ENCODE results near the gene FYCO1.

The FYCO1 gene

DNA sequence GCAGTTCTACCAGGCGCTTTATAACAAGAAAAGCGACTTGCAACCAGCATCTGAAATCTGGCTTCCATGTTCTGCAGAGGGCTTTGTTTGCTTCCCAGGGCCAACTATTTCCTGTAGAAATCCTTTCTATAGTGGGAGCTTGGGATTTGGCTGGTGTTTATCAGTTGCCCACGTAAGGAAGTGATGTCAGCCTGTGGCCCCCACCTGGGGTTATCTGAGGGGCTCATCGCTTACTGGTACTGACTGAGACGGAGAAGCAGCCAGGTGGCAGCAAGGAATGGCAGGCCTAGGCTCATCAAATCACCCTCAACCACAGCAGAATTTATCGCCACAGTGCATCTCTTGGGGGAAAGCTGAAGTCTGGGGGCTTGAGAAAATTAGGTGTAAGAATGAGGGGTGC, 123.8 kb downstream of the FYCO1 start:
- Mint-ChIP-seq H3K4me1 (no peaks in the 10 kb centered on the region), H3K4me3 (no peak overlapping the region), H3K9me3 (peaks cover 4% of the 10 kb centered on the region), H3K27me3 (ENCODE audit: low read depth, poor library complexity) (peaks cover 9% of the 10 kb centered on the region), H3K27ac (no peak overlapping the region), H3K36me3 (ENCODE audit: low read depth) (no peaks in the 10 kb centered on the region)
- DNase-seq: no peak
- TF ChIP-seq, protein P1, sequence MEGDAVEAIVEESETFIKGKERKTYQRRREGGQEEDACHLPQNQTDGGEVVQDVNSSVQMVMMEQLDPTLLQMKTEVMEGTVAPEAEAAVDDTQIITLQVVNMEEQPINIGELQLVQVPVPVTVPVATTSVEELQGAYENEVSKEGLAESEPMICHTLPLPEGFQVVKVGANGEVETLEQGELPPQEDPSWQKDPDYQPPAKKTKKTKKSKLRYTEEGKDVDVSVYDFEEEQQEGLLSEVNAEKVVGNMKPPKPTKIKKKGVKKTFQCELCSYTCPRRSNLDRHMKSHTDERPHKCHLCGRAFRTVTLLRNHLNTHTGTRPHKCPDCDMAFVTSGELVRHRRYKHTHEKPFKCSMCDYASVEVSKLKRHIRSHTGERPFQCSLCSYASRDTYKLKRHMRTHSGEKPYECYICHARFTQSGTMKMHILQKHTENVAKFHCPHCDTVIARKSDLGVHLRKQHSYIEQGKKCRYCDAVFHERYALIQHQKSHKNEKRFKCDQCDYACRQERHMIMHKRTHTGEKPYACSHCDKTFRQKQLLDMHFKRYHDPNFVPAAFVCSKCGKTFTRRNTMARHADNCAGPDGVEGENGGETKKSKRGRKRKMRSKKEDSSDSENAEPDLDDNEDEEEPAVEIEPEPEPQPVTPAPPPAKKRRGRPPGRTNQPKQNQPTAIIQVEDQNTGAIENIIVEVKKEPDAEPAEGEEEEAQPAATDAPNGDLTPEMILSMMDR (IDR thresholded peaks at IDR 0.05): no peak

DNA sequence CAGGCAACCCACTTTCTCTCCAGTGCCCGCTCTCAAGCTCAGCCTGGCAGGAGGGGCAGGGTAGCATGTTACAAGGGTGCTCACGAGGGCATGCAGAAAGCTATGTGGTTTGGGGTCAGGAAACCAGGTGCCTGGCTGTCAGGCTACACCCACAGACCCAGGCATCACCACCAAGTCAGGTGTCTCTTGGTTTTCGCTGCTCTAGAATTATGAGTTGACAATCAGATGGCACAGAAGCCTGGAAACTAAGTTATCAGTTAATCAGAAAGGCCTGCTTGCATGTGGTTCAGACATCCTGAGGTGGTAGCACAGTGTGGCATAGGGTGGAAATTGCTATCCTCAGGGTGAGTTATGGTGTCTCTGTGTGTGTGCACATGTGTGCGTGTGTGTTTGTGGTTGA, 125.5 kb downstream of the FYCO1 start:
- TF ChIP-seq, protein P1 (IDR thresholded peaks at IDR 0.05): no peak
- Mint-ChIP-seq H3K27me3 (ENCODE audit: low read depth, poor library complexity) (peaks cover 6% of the 10 kb centered on the region), H3K36me3 (ENCODE audit: low read depth) (no peaks in the 10 kb centered on the region), H3K4me1 (no peaks in the 10 kb centered on the region), H3K9me3 (peaks cover 4% of the 10 kb centered on the region), H3K27ac (no peak overlapping the region), H3K4me3 (no peak overlapping the region)
- DNase-seq: no peak

DNA sequence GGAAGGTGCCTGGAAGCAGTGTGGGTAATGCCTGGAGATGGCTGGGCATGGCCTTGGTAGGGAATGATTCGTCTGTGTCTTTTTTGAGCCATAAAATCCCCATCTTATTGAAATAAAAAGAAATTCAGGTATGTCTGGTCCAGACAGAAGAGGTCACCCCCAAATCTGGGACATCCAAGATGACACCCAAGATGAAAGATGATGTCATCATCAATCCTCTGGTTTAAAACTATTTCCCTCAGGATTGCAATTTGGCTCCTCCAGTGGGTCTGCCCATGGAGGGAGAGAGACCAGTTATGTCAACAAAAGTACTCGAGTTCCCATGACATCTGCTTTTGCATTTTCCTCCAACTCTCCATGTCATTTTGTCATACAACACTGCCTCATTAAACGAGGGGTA, 126.0 kb downstream of the FYCO1 start:
- no peak for DNase-seq
- TF ChIP-seq, protein P1 (IDR thresholded peaks at IDR 0.05): no peak
- Mint-ChIP-seq H3K36me3 (ENCODE audit: low read depth) (no peaks in the 10 kb centered on the region), H3K27ac (no peak overlapping the region), H3K9me3 (peaks cover 4% of the 10 kb centered on the region), H3K4me3 (no peak overlapping the region), H3K27me3 (ENCODE audit: low read depth, poor library complexity) (peaks cover 6% of the 10 kb centered on the region), H3K4me1 (no peaks in the 10 kb centered on the region)

DNA sequence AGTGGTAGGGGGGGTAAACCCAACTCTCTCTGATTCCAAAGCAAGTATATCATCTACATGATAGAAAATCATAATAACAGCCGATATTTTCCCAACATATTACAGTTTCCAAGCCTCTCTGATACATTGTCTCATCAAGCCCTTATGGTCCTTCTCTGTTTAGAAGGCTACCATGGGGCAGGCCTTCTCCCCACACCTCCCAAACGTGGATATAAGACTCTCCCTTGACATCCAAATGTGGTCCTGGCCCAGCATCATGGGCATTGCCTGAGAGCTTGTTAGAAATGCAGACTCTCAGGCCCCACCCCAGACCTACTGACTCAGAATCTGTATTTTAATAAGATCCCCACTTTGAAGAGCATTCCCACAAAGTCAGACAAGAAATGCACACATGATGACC, 127.0 kb downstream of the FYCO1 start:
- Mint-ChIP-seq H3K9me3 (peaks cover 6% of the 10 kb centered on the region), H3K36me3 (ENCODE audit: low read depth) (no peaks in the 10 kb centered on the region), H3K4me1 (no peaks in the 10 kb centered on the region), H3K27ac (no peak overlapping the region), H3K27me3 (ENCODE audit: low read depth, poor library complexity) (peaks cover 5% of the 10 kb centered on the region), H3K4me3 (no peak overlapping the region)
- DNase-seq: no peak
- TF ChIP-seq, protein P1 (IDR thresholded peaks at IDR 0.05): no peak

DNA sequence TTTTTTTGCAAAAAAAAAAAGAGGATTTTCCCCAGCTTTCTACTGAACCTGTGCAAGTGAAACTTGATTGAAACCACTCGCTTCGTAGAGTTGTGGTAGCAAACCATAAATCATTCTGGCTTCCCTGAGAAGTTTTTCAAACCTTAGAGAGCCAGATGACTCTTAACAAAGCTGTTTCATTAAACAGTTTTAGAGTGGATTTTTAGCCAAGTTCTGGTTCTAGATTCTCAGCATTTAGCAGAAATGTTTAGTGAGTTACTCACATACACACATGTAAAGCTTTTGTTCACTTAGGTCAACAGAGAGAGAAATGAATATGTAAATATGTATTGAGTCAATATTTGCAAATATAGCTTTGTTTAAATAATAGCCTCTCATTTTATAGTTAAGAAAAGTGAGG, 127.4 kb downstream of the FYCO1 start:
- no peak for DNase-seq
- H3K27me3 Mint-ChIP-seq (ENCODE audit: low read depth, poor library complexity): peaks cover 3% of the 10 kb centered on the region
- TF ChIP-seq, protein P1 (IDR thresholded peaks at IDR 0.05): no peak
- no peak overlapping the region for H3K4me3 Mint-ChIP-seq
- no peaks in the 10 kb centered on the region for H3K36me3 Mint-ChIP-seq (ENCODE audit: low read depth)
- peaks cover 8% of the 10 kb centered on the region for H3K9me3 Mint-ChIP-seq
- no peak overlapping the region for H3K27ac Mint-ChIP-seq
- H3K4me1 Mint-ChIP-seq: no peaks in the 10 kb centered on the region

Data from nephron progenitor cell (in vitro differentiated cells).